Mesothelial cell of epicardium (in vitro differentiated cells): Measurements from ENCODE around the gene OTOG. TPM values are rescaled to one million over a fixed set of nuclear protein-coding genes. Genes with fewer than 3 reads are reported as not detected.

Experiments used
- DNase-seq, 2 experiments: peaks; one replicate each; pipeline ENCODE4 v3.0.0; 2021; ENCODE audit warnings: low spot score in 2 of 2; ENCODE audit not compliant: unreplicated experiment in 2 of 2
- H3K27ac Mint-ChIP-seq: 2 replicates; pipeline ENCODE4 v1.8.0; 2021; ENCODE audit warnings: mixed read lengths
- H3K27me3 Mint-ChIP-seq: 2 replicates; pipeline ENCODE4 v1.8.0; 2021; ENCODE audit warnings: low read depth, mixed read lengths
- H3K36me3 Mint-ChIP-seq: 2 replicates; pipeline ENCODE4 v1.8.0; 2021; ENCODE audit warnings: mixed read lengths
- H3K4me1 Mint-ChIP-seq: 2 replicates; pipeline ENCODE4 v1.8.0; 2021; ENCODE audit warnings: mixed read lengths
- H3K4me3 Mint-ChIP-seq: 2 replicates; pipeline ENCODE4 v1.8.0; 2021; ENCODE audit warnings: mild to moderate bottlenecking, moderate library complexity, mixed read lengths
- H3K9me3 Mint-ChIP-seq: 2 replicates; pipeline ENCODE4 v1.8.0; 2021; ENCODE audit warnings: mixed read lengths
- CTCF ChIP-seq: fragments of 200-600 bp; sonication (generic); IDR thresholded peaks from one replicate; pipeline ENCODE4 v1.5.0; 2021; ENCODE audit warnings: antibody characterized with exemption; ENCODE audit not compliant: unreplicated experiment
- total RNA-seq: library from RNA; stranded (reverse); gene quantifications from 3 replicates; pipeline ENCODE4 v1.2.1, GENCODE V29; 2021

The OTOG gene
- total RNA-seq, 1 donor from 2014 or later = 1.8 TPM

- peak in 1 of 2 experiments; percentile 36 for DNase-seq
- H3K36me3 Mint-ChIP-seq = no peaks in the 10 kb centered on the region
- H3K4me1 Mint-ChIP-seq = no peaks in the 10 kb centered on the region
- H3K27ac Mint-ChIP-seq = no peak overlapping the region
- TF ChIP-seq CTCF = no peak
- no peak overlapping the region for H3K4me3 Mint-ChIP-seq
- H3K27me3 Mint-ChIP-seq = peaks cover 59% of the 10 kb centered on the region
- no peaks in the 10 kb centered on the region for H3K9me3 Mint-ChIP-seq
These were observed 23.0 kb downstream of the OTOG start for GRCh38 chr11:17570034-17570433.

GRCh38 chr11:17571431-17572358, 24.6 kb downstream of the OTOG start:
- Mint-ChIP-seq H3K27me3 (peaks cover 49% of the 10 kb centered on the region), H3K27ac (no peak overlapping the region), H3K9me3 (no peaks in the 10 kb centered on the region), H3K4me3 (no peak overlapping the region), H3K4me1 (no peaks in the 10 kb centered on the region), H3K36me3 (no peaks in the 10 kb centered on the region)
- no peak for TF ChIP-seq CTCF
- DNase-seq = peak in 1 of 2 experiments; percentile 29

- TF ChIP-seq CTCF = no peak
- peaks cover 47% of the 10 kb centered on the region for H3K27me3 Mint-ChIP-seq
- no peak overlapping the region for H3K4me3 Mint-ChIP-seq
- no peak overlapping the region for H3K27ac Mint-ChIP-seq
- H3K9me3 Mint-ChIP-seq = no peaks in the 10 kb centered on the region
- no peaks in the 10 kb centered on the region for H3K4me1 Mint-ChIP-seq
- no peaks in the 10 kb centered on the region for H3K36me3 Mint-ChIP-seq
- peak in 1 of 2 experiments; percentile 31 for DNase-seq
These were observed 25.3 kb downstream of the OTOG start for GRCh38 chr11:17572359-17572690.

GRCh38 chr11:17572791-17573460, 25.9 kb downstream of the OTOG start:
- no peak overlapping the region for H3K27ac Mint-ChIP-seq
- H3K4me1 Mint-ChIP-seq = no peaks in the 10 kb centered on the region
- no peak overlapping the region for H3K4me3 Mint-ChIP-seq
- no peaks in the 10 kb centered on the region for H3K9me3 Mint-ChIP-seq
- peak in 1 of 2 experiments; percentile 31 for DNase-seq
- no peak for TF ChIP-seq CTCF
- peaks cover 50% of the 10 kb centered on the region for H3K27me3 Mint-ChIP-seq
- no peaks in the 10 kb centered on the region for H3K36me3 Mint-ChIP-seq

- DNase-seq = peak in 1 of 2 experiments; percentile 21
- H3K4me3 Mint-ChIP-seq = no peak overlapping the region
- H3K4me1 Mint-ChIP-seq = no peaks in the 10 kb centered on the region
- no peak overlapping the region for H3K27ac Mint-ChIP-seq
- no peak for TF ChIP-seq CTCF
- peaks cover 53% of the 10 kb centered on the region for H3K27me3 Mint-ChIP-seq
- H3K36me3 Mint-ChIP-seq = no peaks in the 10 kb centered on the region
- no peaks in the 10 kb centered on the region for H3K9me3 Mint-ChIP-seq
These were observed 26.5 kb downstream of the OTOG start for GRCh38 chr11:17573526-17573925.
